ENCODE data around the gene RTN4RL2. TPM values are rescaled to one million over a fixed set of nuclear protein-coding genes. Genes with fewer than 3 reads are reported as not detected.

The RTN4RL2 gene
- total RNA-seq, 4 donors from 2014 or later: 0.48 TPM; not detected in 3

DNA sequence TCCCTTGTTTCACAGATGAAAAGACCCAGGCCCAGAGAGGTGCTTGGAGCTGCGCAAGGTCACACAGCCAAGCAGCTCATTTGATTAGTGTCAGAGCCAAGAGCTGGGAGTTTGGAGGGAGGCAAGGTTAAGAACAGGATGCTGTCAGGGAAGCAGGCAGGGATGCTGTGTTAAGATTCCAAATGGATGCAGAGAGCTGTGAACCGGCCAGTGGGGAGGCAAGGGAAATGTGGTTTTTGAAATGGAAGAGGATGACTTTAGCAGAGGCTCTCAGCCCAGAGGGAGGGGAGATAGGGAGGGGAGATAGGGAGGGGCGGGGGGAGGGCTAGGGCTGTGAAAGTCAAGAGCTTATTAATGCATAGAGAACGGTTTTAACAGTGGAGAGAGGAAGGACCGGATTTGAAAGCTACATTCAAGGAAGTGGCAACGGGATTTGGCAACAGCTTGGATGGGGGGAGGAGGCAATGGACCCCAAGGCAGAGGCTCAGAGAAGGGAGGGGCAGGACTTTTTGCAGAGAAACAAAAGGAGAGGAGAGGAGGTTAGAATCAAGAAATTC, 13.0 kb downstream of the RTN4RL2 start:
- WGBS, 2 donors (ENCODE audit: low coverage in 1 of 2): 61 to 68% methylated on average over 4 to 6 of the region's 6 CpGs
- no peak overlapping the region for H3K27ac ChIP-seq
- H3K4me1 ChIP-seq: peaks cover 11 to 27% (median 19%) of the 10 kb centered on the region in 4 donors
- H3K36me3 ChIP-seq: no peaks in the 10 kb centered on the region
- no peak overlapping the region for H3K4me3 ChIP-seq
- intact Hi-C loops (cut with DNase I; ENCODE audit: low total_unique reads): no loop called here
- TF ChIP-seq EP300 (IDR thresholded peaks at IDR 0.05; ENCODE audit: low read depth) (no peak), CTCF (IDR thresholded peaks at IDR 0.05) (no peak), POLR2A (IDR thresholded peaks at IDR 0.05) (no peak), POLR2AphosphoS5 (IDR thresholded peaks at IDR 0.05) (no peak)
- peaks cover 25% of the 10 kb centered on the region for H3K27me3 ChIP-seq
- no peaks in the 10 kb centered on the region for H3K9me3 ChIP-seq
- DNase-seq: no peak
- in situ Hi-C loops (cut with MboI; ENCODE audit: low pct_ligation_motif_present in 1 of 4, low pct_unique_long_range_greater_than_20kb in 1 of 4, low sequenced_read_pairs in 3 of 4): loop anchor here in 2 of 4 donors (25.0 kb wide), 2 partner anchors 164 to 1039 kb away; partner anchors contain the start of genes YPEL4 (in 2 of the 2) and OR5B21 (in 1 of the 2)

DNA sequence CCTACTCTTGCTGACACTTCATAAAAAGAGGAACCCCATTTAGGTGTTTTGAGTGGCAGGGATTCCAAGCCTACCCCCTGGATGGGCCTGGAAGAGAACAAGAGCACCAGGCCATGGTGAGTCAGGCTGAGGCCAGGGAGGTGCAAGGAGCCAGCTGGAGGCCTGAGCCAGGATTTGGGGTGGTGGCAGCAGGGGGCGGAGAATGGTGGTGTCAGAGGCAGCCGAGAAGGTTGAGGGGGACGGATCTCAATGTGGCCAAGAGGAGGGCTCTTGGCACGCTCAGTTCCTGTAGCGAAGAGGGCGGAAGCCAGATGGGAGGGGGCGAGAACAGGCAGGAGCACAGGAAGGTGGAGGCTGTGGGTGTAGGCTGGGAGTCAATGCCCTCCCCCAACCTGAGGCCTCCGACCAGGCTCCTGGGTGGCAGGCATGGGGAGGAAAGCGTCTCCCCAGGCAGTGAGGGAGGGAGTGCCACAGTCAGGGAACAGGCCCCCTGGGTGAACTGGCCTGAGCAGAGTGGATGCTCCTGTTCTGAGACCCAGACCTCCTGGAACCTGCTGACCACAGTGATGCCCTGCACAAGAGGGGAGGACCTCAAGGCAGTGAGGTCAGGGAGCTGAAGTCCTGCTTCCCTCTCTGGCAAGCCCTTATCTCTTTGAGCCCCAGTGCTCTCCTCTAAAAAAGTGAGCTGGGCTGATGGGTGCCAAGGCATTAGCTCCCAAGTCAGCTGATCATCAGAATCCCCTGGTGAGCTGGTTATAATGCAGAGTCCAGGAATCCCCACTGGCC, 13.9 kb downstream of the RTN4RL2 start:
- in situ Hi-C loops (cut with MboI; ENCODE audit: low pct_ligation_motif_present in 1 of 4, low pct_unique_long_range_greater_than_20kb in 1 of 4, low sequenced_read_pairs in 3 of 4): loop anchor here in 2 of 4 donors (25.0 kb wide), 2 partner anchors 163 to 1038 kb away; partner anchors contain the start of genes YPEL4 (in 2 of the 2) and OR5B21 (in 1 of the 2)
- Histone ChIP-seq H3K36me3 (no peaks in the 10 kb centered on the region), H3K27me3 (peaks cover 25% of the 10 kb centered on the region), H3K9me3 (no peaks in the 10 kb centered on the region), H3K27ac (no peak overlapping the region), H3K4me3 (no peak overlapping the region), H3K4me1 (peaks cover 11 to 27% (median 19%) of the 10 kb centered on the region in 4 donors)
- intact Hi-C loops (cut with DNase I; ENCODE audit: low total_unique reads): no loop called here
- no peak for TF ChIP-seq EP300 (IDR thresholded peaks at IDR 0.05; ENCODE audit: low read depth)
- no peak for TF ChIP-seq CTCF (IDR thresholded peaks at IDR 0.05)
- TF ChIP-seq POLR2AphosphoS5 (IDR thresholded peaks at IDR 0.05): no peak
- TF ChIP-seq POLR2A (IDR thresholded peaks at IDR 0.05): no peak
- no peak for DNase-seq
- 53 to 66% methylated on average over 3 to 9 of the region's 9 CpGs for WGBS, 2 donors (ENCODE audit: low coverage in 1 of 2)

DNA sequence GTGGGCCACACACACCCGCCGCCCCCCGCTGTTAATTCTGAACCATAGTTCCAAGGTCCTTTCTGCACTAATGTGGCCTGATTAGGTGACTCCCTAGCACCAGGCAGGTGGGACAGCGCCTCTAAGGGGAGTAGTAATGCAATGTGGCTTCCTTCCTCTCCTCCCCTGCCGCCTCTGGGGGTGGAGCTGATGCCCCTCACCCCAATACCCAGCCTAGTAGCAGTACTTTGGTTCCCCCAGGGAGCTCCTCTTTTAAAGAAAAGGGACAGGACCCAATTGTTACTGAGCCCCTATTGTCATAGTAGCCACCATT, 14.4 kb downstream of the RTN4RL2 start:
- Histone ChIP-seq H3K27me3 (peaks cover 25% of the 10 kb centered on the region), H3K36me3 (no peaks in the 10 kb centered on the region), H3K9me3 (no peaks in the 10 kb centered on the region), H3K4me3 (no peak overlapping the region), H3K27ac (no peak overlapping the region), H3K4me1 (peaks cover 11 to 27% (median 19%) of the 10 kb centered on the region in 4 donors)
- no peak for DNase-seq
- 65% methylated on average over 5 of the region's 5 CpGs; no CpG with 5 or more reads in 1 of the 2 donors for WGBS, 2 donors (ENCODE audit: low coverage in 1 of 2)
- in situ Hi-C loops (cut with MboI; ENCODE audit: low pct_ligation_motif_present in 1 of 4, low pct_unique_long_range_greater_than_20kb in 1 of 4, low sequenced_read_pairs in 3 of 4): loop anchor here (25.0 kb wide), 3 partner anchors 137 to 1038 kb away; partner anchors contain the start of genes P2RX3 (in 2 of the 4), SSRP1 (in 2 of the 4), YPEL4 (in 2 of the 4) and OR5B21 (in 1 of the 4)
- intact Hi-C loops (cut with DNase I; ENCODE audit: low total_unique reads): no loop called here
- no peak for TF ChIP-seq POLR2AphosphoS5 (IDR thresholded peaks at IDR 0.05)
- no peak for TF ChIP-seq EP300 (IDR thresholded peaks at IDR 0.05; ENCODE audit: low read depth)
- TF ChIP-seq POLR2A (IDR thresholded peaks at IDR 0.05): no peak
- TF ChIP-seq CTCF (IDR thresholded peaks at IDR 0.05): no peak

DNA sequence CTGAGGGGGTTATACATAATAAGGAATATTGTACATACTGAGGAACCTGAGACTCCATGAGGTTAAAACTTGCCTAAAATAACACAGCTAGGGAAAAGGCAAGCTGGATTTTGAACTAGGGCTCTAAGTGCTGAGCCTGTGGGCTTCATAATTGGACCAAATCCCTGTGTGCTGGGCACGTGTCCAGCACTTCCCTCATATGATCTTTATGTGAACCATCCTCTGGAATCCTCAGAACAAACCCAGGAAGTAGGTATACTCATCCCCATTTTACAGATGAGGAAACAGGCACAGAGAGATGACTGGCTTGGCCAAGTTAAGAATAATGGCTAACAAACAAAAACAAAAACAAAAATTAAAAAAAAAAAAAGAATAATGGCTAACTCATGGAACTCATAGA, 14.9 kb downstream of the RTN4RL2 start:
- no peaks in the 10 kb centered on the region for H3K36me3 ChIP-seq
- in situ Hi-C loops (cut with MboI; ENCODE audit: low pct_ligation_motif_present in 1 of 4, low pct_unique_long_range_greater_than_20kb in 1 of 4, low sequenced_read_pairs in 3 of 4) (loop anchor here in 2 of 4 donors (25.0 kb wide), 1 partner anchor 138 kb away; the partner anchor contains the start of genes P2RX3 (in 2 of the 2) and SSRP1 (in 2 of the 2)), intact Hi-C loops (cut with DNase I; ENCODE audit: low total_unique reads) (no loop called here)
- no peak for TF ChIP-seq EP300 (IDR thresholded peaks at IDR 0.05; ENCODE audit: low read depth)
- TF ChIP-seq CTCF (IDR thresholded peaks at IDR 0.05): no peak
- no peak for TF ChIP-seq POLR2A (IDR thresholded peaks at IDR 0.05)
- no peak for TF ChIP-seq POLR2AphosphoS5 (IDR thresholded peaks at IDR 0.05)
- H3K4me3 ChIP-seq: no peak overlapping the region
- peaks cover 25% of the 10 kb centered on the region for H3K27me3 ChIP-seq
- H3K4me1 ChIP-seq: peaks cover 11 to 27% (median 19%) of the 10 kb centered on the region in 4 donors
- WGBS, 2 donors (ENCODE audit: low coverage in 1 of 2): 36 to 76% methylated on average over 1 of the region's 1 CpG
- H3K27ac ChIP-seq: no peak overlapping the region
- DNase-seq: no peak
- no peaks in the 10 kb centered on the region for H3K9me3 ChIP-seq
